Testis (tissue), 2 donors: ENCODE results near the gene PHF3.

Experiments
- POLR2A ChIP-seq: fragments of 450-650 bp; IDR thresholded peaks from one replicate; pipeline ENCODE4 v1.6.1; 2017; ENCODE audit warnings: antibody characterized with exemption, mild to moderate bottlenecking, moderate library complexity
- TF ChIP-seq, protein P1 (sequence below), 3 experiments: fragments of 450-650 bp in 2 of 3; fragments of 200-600 bp in 1 of 3; sonication (generic) in 1 of 3; IDR thresholded peaks; one replicate each; pipeline ENCODE4 v1.5.1; 2016 to 2019; ENCODE audit warnings: antibody characterized with exemption in 3 of 3, mild to moderate bottlenecking in 2 of 3, moderate library complexity in 1 of 3

DNA sequence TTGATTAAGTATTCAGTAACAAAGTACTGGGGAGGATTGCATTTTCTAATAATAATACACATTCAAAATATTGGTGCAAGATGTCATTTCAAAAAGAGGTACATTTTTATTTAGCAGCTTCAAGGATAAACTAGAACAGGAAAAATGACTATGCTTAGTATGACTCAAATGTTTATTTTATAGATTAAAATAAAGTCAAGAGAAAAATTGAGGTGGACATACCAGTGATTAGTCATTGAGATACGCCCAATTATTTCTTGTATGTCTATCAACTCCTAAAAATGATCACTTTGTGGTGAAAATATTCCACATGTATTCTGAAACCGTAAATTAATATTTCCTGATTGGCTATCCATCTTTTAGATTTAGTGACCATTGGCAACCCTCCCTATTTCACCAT, 96.7 kb downstream of the PHF3 start:
- TF ChIP-seq, protein P1, sequence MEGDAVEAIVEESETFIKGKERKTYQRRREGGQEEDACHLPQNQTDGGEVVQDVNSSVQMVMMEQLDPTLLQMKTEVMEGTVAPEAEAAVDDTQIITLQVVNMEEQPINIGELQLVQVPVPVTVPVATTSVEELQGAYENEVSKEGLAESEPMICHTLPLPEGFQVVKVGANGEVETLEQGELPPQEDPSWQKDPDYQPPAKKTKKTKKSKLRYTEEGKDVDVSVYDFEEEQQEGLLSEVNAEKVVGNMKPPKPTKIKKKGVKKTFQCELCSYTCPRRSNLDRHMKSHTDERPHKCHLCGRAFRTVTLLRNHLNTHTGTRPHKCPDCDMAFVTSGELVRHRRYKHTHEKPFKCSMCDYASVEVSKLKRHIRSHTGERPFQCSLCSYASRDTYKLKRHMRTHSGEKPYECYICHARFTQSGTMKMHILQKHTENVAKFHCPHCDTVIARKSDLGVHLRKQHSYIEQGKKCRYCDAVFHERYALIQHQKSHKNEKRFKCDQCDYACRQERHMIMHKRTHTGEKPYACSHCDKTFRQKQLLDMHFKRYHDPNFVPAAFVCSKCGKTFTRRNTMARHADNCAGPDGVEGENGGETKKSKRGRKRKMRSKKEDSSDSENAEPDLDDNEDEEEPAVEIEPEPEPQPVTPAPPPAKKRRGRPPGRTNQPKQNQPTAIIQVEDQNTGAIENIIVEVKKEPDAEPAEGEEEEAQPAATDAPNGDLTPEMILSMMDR (IDR thresholded peaks at IDR 0.05): no peak
- no peak for TF ChIP-seq POLR2A
